Measurements from ENCODE around the gene CCHCR1.

The CCHCR1 gene

DNA sequence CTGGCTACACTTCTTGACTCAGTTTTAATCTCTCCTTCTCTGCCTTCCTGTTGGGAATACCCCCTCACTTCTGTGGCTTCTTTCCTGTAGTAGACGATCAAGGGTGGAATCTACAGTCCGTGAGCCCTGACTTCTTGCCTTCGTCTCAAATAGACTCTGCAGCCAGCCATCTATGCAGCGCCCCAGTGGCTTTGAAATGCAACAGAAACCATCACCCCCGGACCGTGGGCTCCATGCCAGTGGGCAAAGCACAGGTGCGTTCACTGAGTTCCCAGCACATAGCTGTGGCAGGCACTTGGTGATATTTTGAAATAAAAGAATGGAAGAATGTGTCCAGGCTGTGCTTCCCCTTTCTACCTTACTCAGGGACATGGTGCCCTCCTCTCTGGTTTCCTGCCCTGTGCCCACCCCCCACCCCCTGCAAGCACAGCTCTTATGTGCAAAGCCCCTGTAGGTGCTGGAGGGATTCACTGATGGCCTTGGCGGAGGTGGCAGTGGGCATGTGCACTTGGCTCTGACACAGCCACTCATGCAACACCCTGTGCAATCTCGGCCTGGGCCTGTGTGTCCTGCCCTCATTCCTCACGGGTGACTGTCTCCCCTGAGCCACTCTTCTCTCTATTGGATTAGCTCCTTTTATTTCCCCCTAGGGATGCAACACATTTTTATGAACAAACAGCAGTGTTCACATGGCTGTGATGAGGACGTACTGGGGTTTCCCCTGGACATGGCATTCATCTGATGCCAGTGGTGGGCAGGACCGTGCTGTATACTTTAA, 31.8 kb downstream of the CCHCR1 start:
- no peak for DNase-seq

DNA sequence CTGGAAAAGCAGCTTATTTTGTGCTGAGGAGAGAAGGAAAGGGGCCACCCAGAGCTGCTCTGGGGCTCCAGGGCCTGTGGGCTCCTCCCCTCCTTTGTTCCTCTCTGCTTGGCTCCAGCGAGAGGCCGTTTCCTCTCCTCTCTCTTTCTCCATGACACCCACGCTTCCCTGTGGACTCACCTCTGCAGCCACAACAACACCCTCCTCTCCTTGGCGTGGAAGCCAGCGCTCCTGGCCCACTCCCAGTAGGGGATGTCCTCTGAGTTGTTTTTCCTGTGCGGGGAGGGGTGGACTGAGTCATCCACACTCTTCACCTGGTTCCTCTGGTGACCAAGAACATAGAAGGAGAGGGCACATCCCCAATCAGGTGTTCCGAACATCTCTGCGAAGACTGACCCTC, 32.4 kb downstream of the CCHCR1 start:
- no peak for DNase-seq

DNA sequence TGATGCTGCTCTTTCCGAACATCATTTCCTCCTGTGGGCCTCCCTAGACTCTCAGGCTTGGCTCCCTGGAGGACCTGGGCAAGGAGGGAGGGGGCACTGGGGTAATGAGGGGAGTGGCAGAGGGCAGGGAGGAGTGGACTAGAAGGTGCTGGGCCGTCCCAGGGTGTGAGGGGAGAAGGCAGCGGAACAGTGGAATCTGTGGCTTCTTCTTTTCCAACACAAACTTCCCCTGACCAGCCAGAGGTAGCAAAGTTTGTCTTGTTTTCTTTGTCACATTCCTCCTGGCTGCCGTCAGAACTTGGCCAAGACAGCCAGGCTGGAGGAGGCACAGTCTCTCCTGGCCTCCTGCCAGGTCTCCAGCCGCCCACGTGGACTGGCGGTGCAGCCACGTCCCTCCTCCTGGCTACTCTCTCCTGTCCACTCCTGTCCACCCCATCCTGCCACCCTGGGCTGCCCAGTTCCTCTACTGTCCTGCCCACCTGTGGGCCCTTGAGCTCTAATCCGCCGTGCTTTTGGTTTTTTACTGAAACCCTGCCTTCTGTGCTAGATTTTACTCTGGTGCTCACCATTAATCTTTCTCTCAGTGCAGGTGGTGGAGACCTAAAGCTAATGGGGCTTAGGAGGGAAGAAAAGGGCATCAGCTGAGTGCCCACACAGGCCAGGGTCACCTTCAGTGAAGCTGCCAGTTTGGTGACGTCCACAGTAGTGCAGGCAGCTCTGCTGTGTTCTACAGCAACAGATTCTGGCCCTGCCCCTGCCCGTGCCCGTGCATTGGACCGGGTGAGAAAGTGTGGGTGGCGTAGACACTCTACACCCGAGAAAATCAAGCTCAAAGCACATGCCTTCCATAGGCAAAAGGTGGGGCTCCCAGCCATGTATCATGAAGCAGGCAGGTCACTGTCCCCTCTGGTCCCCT, 34.6 kb downstream of the CCHCR1 start:
- DNase-seq = peak; percentile 64

DNA sequence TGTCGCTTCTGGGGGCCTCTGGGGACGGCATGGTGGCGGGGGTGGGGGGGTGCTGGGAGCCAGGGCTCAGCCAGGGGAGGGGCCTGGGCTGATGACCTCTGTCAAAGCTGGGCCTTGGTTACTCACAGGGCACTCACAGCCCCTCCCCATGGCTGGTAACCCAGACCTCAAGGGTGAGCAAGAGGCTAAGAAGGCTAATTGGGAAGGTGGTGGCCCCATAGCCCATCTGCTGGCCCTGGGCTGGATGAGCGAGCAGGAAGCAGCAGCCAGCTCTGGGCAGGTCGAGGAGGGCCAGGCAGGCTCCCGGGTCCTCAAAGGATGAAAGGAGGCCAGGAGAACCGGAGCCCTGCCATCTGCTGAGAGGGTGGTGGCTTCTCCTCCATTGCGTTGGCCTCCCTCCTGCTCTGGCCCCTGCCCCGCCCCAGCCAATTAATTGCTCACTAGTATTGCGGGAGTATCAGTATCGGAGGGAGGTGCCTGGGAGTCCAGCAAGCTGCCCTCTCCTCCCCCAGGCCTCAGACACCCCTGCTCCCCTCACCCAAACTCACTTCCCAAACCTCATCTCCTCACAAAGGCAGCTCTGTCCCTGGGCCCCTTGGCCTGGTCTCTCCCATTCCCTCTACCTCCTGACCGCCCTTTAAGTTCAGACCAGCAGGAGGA, 36.3 kb downstream of the CCHCR1 start:
- DNase-seq = no peak

DNA sequence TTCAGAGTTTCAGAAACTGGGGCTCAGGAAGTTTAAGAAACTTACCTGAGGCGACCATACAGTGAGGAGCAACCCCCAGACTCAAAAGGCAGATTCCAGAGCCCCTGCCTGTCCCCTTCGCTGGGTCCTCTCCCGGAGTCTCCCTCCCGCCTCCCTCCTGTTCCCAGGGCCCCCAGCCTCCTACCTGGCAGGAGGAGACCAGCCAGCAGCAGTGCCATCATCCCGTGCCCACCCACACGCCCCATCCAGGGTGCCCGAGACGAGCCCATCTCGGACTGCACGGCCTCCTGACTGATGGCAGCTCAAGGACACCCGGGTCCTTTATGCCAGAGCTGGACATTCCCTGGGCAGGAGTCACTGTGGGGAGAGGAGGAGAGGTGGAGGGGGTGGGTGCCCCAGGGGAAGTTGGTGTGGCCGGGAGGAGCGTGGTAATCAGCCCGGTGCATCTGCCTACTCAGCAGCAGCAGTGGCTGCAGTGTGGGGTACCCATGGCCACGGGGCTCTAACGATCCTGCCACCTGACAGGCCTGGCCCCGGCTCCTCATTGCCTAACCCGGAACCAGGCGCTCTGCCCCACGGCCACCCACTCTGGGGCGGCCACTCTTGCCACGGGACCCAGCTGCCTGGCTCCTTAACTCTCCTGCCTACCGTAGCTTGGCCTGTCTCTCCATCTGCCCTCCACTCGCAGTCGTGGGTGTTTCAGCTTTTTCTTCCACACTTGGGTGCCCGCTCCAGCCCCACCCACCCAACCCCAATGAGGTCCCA, 37.3 kb downstream of the CCHCR1 start, which contains the start of gene CDSN:
CDSN (minus strand) TSS at position 296 of the 765 bp plus-strand sequence; CDS start at position 269, 27 bp downstream.
- no peak for DNase-seq

DNA sequence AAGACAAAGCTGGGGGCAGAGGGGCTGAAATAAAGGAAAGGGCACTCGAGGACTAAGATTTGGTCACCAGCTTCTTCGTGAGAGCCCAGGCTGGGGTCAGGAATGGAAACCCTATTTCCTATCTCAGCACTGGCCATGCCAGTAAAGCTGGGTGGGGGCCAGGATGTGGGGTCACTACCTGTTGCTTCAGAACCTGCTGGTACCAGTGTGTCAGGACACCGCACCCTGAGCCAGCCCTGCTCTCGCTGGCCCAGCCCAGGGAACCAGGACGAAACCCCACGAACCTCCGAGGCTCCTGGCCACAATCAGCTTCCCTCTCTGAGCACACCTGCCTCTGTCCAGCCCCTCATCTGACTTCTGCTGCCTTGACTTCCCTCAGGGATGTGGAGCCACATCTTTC, 39.4 kb downstream of the CCHCR1 start:
- no peak for DNase-seq

DNA sequence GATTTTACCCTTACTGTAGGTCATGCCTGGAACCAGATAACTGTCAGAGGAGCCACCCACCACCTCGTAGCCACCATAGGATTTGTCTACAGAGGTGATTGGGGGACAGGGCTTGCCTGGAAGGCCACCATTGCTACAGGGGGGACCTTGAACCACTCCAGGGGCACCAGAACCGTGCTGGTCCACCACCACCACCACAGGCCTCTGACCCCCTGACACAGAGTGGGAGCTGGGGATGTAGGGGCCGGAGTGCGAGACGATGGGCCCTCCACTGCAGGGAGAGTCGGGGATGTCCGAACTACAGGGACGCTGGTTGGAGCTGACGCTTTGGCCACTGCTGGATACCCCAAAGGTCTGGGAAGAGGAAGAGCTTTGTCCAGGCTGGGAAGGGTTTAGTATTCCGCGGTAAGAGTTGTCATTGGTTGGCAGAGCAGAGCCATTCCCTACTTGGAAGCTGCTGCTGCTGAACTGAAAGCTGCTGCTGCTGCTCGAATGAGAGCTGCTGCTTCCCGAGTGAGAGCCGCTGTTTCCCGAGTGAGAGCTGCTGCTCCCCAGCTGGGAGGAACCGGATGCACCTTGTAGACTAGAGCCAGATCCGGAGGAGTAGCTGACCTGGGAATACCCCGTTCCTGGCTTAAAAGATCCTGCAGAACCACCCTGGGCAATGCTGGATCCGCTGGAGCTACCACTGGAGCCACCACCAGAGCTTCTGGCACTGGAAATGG, 40.8 kb downstream of the CCHCR1 start:
- no peak for DNase-seq

DNA sequence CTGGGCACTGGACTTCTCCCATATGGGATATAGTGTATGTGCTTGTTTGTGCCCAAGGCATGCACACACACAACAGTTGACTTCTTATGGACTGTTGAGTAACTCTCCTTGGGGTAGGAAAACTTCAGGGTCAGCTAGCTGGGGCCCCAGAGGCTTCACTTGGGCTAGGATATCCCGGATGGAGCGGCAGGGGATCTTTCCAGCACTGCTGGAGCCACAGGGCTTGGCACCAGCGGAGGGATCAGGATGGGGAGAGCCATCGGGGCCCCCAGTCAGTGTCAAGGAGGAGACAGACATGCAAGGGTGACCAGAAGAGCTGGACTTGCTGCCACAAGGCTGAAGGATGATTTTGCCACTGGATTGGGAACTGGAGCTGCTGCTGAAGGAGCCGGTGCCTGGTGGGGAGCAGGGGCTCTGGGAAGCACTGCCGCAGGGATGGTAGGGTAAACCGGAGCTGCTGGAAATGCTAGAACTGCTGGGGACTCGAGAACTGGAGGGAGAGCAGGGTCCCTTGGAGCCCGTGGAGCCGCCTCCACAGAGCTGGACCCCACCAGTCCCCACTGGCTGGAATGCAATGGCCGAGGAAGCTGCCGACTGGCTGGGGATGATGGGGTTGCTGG, 41.6 kb downstream of the CCHCR1 start:
- no peak for DNase-seq

DNA sequence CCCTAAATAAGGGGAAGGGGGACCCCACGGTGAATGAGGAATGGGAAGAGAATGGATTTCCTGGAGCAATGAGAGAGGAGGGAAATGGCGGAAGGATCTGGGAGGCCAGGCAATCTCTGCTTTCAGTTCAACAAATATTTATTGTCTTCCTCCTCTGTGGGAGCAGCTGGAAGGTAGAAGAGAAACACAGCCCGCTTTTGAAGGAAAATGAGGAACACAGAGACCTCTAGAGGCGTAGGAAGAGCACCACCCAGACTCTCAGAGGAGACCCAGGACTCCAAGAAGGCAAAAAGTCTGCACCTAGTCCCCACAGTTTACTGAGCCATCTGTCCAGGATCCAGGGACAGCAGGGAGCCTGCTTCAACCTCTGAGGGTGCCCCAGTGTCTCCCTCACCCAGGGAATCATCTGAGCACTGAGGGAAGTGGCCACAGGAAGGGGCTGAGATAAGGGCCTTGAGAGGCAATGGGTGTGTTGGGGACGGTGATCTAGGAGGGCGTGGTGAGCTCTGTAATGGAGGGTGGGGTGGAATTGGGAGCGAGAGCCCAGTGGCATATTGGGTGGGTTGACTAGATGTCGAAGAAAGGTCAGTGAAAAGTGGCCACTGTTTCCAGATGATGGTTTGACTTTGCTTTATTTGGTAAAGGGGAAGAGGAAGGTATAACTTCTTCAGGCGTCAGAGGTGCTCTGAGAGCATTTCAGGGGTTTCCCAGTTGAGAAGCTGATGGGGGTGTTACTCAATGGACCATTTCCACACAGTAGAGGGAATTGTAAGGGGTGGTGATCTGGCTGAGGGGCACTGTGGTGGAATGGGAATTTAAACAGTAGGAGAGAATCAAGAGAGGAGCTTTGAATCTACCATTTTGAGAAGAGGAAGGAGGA, 42.4 kb downstream of the CCHCR1 start:
- DNase-seq = no peak

DNA sequence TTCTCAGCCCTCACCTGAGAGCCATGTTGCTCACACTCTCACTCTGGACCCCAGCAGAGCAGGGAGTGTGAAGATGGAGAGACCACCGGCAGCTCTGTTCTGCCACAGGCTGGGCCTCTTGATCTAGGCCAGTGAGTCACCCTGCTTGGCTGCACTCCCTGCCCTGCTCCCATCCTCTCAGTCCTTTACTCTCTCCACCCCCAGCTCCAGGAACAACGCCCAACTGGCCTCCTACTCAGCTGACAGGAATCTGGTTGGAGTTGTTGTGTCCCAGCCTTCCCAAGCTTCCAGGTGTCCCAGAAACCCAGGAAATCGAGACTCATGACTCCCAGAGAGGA, 43.1 kb downstream of the CCHCR1 start, which contains the start of gene PSORS1C1:
PSORS1C1 (plus strand) TSS at position 260 of the 338 bp plus-strand sequence. CDS start 14,833 bp downstream, outside the sequence.
- DNase-seq = peak; percentile 91

DNA sequence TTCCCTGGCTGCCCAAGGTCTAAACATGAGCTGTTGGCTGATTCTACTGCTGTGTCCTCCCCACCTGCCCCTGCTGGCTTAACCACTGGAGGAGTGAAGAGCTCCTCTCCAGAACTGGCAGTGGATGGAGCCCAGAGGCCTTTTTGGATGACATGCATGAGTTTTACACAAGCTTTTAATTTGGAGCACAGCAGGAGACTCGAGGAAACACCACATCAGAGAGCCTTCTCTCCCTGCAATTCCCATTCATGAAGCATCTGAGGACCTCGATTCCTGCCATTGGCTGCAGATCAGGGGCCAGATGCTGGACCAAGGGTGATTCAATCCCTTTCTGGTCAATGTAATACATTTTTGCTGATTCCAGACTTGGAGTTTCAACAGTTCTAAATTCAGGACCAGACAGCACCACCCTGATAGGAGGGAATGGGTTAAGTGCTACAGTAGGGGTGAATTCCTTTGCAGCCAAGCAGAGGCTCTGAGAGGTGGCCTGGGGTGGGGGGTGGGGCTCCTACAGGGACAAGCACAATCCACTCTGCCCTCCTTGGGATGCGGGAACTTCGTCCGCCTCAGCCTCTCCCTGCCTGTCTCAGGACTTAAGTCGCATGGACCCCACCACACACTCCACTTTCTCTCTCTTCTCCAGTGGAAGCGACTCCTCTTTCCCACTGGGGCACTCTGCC, 43.6 kb downstream of the CCHCR1 start:
- no peak for DNase-seq

DNA sequence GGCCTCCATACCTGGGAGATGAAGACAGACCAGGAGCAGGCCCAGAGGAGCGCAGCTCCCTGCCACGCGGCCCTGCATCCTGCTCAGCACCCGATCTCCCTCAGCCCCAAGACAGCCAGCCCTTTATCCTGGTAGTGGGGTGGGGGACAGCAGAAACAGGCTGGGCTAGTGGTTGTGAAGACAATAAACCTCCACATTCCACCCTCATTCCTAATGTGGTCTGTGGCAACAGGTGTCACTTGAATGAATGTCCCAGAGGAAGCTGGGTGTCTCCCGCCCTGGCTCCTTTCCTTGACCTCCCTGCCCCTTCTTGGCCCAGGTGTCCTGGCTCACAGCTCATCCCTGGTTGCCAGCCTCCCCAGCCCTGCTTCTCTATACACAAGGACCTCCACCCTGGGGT, 45.1 kb downstream of the CCHCR1 start, which contains the start of gene C6orf15:
C6orf15 (minus strand) TSS at position 98 of the 400 bp plus-strand sequence; CDS start at position 78, 20 bp downstream.
- DNase-seq = no peak

DNA sequence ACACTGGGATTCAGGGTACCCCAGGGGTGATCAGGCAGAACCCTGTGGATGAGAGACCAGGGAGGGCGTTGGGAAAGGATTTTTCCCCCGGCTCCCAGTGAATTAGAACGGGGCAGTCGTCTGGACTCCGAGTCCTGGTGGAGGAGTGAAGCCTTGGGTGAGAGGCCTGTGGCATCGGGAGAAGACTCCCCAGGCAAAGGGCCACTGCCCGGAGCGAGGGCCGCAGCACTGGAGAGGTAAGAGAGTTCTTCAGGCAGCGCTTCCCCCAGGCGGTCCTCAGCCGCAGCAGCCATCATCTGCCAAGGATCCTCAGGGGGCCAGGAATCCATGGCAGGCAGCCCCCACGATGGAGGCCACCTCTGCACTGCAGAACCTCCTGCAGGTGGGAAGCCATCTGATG, 45.9 kb downstream of the CCHCR1 start:
- no peak for DNase-seq

DNA sequence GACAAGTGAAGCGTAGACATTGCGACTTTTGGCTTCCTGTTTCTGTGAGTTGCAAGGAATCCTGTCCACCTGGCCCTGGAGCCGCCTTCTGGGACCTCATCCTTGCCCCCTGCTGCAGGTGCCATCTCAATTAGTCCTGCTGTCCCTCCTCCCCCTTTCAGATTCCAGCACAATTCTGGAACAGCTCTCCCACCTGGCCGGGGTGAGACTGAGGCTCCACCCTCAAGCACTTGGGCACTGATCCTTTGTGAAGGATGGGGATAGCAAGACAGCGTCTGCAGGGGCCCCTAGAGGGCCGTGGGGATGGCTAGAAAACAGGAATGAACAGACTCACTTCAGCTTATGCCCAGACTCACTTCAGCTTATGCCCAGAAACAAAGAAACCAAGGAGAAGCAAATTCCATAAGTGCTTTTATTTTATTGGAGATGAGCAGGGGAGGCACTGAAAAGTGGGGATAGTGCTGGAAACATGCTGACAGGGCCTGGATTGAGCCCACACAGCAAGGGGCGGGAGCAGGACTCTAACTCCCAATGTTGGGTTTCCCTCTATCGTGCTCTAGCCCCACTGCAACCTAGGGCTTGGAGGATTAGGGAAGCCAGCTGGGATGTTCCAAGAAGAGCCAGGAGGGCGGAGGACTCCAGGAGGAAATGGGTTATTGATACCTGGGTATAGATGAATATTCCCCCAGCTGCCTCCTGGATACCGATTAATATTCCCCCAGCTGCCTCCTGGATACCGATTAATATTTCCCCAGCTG, 46.6 kb downstream of the CCHCR1 start:
- no peak for DNase-seq

DNA sequence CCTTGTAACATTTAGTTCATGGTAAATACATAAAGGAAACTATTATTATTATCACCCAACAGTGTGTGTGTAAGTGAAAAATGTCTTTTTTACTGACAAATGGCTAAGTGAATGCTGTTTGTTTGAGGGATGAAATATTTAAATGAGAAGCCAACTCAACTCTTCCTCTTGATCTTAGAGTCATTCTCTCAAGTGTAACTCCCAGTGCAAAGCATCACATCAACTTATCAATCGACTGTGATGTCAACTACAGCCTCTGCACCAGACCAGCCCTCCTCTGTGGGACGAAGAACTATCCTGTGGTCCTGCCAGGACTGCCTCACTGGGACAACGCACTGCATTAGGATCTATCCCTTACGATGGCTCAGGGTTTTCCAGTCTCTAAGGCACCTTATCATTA, 50.5 kb downstream of the CCHCR1 start:
- DNase-seq = no peak

DNA sequence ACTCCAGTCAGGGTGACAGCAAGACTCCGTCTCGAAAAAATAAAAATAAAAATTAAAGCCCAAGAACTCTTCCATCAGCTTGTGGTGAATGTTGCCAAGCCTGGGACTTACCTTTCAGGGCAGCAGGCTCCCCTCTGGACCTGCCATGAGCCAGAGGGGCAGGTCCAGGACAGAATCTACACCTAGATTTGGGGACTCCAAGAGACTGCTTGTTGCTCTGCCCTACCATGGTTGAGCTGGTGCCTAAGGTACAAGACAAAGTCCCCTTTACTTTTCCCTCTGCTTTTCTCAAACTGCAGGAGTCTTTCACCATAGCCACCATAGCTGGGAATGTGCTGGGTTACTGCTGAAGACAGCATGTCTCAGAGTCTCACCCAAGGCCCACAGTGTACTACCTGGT, 54.5 kb downstream of the CCHCR1 start:
- no peak for DNase-seq

DNA sequence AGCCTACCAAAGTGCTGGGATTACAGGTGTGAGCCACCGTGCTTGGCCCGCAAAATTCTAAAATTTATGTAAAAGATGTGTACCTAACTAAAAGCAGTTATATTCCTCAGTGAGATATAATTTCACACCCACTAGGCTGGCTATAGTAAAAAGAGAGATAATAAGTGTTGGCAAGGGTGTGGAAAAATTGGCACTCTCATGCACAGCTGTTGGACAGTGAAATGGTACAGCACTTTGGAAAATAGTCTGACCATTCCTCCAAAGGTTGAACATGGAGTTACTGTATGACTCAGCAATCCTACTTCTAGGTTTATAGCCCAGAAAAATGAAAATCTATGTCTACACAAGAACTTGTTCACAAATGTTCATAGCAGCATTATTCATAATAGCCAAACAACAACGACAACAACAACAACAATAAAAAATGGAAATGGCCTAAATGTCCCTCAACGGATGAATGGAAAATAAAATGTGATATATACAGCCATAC, 59.1 kb downstream of the CCHCR1 start:
- no peak for DNase-seq

DNA sequence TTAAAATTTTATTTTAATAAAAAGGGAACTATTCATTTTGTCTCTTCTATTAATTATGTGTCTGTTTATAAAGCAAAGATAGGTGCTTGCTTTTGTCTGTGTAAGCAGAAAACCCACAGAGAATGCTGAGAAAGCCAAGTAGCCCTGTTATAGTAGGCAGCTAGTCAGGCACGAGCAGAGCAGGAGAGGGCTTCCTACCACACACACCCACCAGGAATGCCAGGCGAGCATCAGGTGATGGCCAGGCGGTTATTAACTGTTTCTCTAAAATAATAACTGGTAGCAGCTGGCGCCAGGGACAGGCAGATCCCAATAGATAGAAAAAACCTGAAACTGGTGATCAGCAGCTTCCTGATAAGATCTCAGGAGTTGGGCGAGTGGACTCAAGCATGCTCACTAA, 60.9 kb downstream of the CCHCR1 start:
- no peak for DNase-seq

DNA sequence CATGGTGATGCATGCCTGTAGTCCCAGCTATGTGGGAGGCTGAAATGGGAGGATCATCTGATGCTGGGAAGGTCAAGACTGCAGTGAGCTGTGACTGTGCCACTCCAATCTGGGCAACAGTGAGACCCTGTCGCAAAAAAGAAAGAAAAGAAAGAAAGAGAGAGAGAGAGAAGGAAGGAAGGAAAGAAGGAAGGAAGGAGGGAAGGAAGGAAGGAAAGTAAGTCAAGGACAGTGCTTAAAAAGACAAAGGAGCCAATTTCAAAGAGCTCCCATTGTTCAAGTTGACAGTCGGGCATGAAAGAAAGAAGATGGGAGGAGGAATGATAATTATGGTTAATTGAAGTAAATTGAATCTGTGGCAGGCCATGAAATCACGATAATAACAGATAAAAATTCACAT, 61.4 kb downstream of the CCHCR1 start:
- no peak for DNase-seq
